Measurements from ENCODE around the gene KLHL3.

DNA sequence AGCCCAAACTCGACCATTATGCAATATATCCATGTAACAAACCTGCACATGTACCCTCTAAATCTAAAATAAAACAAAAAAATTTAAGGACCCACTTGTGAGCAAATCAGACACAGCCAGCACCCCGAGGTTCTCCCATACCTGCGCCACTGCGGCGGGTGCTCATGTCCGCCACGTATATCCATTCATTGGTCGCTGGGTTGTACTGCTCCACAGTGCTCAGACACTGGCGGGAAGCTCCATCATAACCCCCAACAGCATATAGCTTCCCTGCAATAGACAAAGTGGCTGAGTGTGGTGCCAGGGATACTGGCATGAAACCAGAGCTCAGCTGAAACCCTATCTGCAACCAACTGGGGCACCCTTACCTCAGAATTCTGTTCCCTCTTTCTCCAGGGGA lies 102.0 kb downstream of the KLHL3 start:
- TF ChIP-seq POLR2A (IDR thresholded peaks at IDR 0.05), result no peak
- TF ChIP-seq, protein P1, sequence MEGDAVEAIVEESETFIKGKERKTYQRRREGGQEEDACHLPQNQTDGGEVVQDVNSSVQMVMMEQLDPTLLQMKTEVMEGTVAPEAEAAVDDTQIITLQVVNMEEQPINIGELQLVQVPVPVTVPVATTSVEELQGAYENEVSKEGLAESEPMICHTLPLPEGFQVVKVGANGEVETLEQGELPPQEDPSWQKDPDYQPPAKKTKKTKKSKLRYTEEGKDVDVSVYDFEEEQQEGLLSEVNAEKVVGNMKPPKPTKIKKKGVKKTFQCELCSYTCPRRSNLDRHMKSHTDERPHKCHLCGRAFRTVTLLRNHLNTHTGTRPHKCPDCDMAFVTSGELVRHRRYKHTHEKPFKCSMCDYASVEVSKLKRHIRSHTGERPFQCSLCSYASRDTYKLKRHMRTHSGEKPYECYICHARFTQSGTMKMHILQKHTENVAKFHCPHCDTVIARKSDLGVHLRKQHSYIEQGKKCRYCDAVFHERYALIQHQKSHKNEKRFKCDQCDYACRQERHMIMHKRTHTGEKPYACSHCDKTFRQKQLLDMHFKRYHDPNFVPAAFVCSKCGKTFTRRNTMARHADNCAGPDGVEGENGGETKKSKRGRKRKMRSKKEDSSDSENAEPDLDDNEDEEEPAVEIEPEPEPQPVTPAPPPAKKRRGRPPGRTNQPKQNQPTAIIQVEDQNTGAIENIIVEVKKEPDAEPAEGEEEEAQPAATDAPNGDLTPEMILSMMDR (IDR thresholded peaks at IDR 0.05), result no peak
